Type B pancreatic cell (in vitro differentiated cells): Measurements from ENCODE around the gene BMX. TPM values are rescaled to one million over a fixed set of nuclear protein-coding genes. Genes with fewer than 3 reads are reported as not detected.

ENCODE experiments used
- DNase-seq: peaks from one replicate; pipeline ENCODE4 v3.0.0; 2021; ENCODE audit warnings: mixed read lengths; ENCODE audit not compliant: unreplicated experiment; ENCODE audit errors: extremely low spot score
- H3K27ac Mint-ChIP-seq: 2 replicates; pipeline ENCODE4 v1.8.0; 2021; ENCODE audit warnings: mild to moderate bottlenecking, mixed read lengths
- H3K27me3 Mint-ChIP-seq: 2 replicates; pipeline ENCODE4 v1.8.0; 2021; ENCODE audit warnings: mixed read lengths
- H3K36me3 Mint-ChIP-seq: 2 replicates; pipeline ENCODE4 v1.8.0; 2021; ENCODE audit warnings: mixed read lengths
- H3K4me1 Mint-ChIP-seq: one replicate; pipeline ENCODE4 v1.8.0; 2021; ENCODE audit warnings: mixed read lengths; ENCODE audit not compliant: unreplicated experiment
- H3K4me3 Mint-ChIP-seq: 2 replicates; pipeline ENCODE4 v1.8.0; 2021; ENCODE audit warnings: mild to moderate bottlenecking, mixed read lengths
- H3K9me3 Mint-ChIP-seq: 2 replicates; pipeline ENCODE4 v1.8.0; 2021; ENCODE audit warnings: mixed read lengths
- CTCF ChIP-seq: fragments of 200-600 bp; sonication (generic); conservative IDR thresholded peaks from 2 replicates; pipeline ENCODE4 v1.5.0; 2021; ENCODE audit warnings: antibody characterized with exemption, mild to moderate bottlenecking
- total RNA-seq: library from RNA; stranded (reverse); gene quantifications from 2 replicates; pipeline ENCODE4 v1.2.1, GENCODE V29; 2021; ENCODE audit warnings: low replicate concordance

Gene BMX
- total RNA-seq, 1 donor from 2014 or later = not detected

- Mint-ChIP-seq H3K4me1 (peaks cover 15% of the 10 kb centered on the region), H3K9me3 (no peaks in the 10 kb centered on the region), H3K27ac (no peak overlapping the region), H3K4me3 (no peak overlapping the region), H3K36me3 (no peaks in the 10 kb centered on the region), H3K27me3 (peaks cover 7% of the 10 kb centered on the region)
- no peak for TF ChIP-seq CTCF
- no peak for DNase-seq
Observed at GRCh38 chrX:15529165-15529564, 28.6 kb downstream of the BMX start.

- peaks cover 9% of the 10 kb centered on the region for H3K4me1 Mint-ChIP-seq
- H3K9me3 Mint-ChIP-seq = no peaks in the 10 kb centered on the region
- H3K27me3 Mint-ChIP-seq = peaks cover 7% of the 10 kb centered on the region
- DNase-seq = no peak
- no peak for TF ChIP-seq CTCF
- no peaks in the 10 kb centered on the region for H3K36me3 Mint-ChIP-seq
- no peak overlapping the region for H3K27ac Mint-ChIP-seq
- no peak overlapping the region for H3K4me3 Mint-ChIP-seq
Observed at GRCh38 chrX:15530318-15530717, 29.7 kb downstream of the BMX start.

DNA sequence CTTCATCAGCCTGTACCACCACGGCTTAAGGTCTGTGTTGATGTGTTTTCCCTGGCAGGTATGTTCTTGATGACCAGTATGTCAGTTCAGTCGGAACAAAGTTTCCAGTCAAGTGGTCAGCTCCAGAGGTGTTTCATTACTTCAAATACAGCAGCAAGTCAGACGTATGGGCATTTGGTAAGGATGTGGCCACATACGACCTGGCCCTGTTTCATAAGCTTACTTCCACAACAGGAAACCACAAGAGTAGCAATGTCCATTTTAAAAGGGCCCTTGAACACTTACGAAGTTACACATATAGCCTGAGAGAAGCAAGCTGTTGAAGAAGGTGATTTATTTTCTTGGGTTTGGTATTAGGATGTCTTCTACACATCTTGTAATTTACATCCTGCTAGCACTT, 46.1 kb downstream of the BMX start:
- no peaks in the 10 kb centered on the region for H3K4me1 Mint-ChIP-seq
- H3K36me3 Mint-ChIP-seq = no peaks in the 10 kb centered on the region
- no peak overlapping the region for H3K27ac Mint-ChIP-seq
- H3K9me3 Mint-ChIP-seq = no peaks in the 10 kb centered on the region
- no peak for TF ChIP-seq CTCF
- no peak overlapping the region for H3K4me3 Mint-ChIP-seq
- no peak for DNase-seq
- H3K27me3 Mint-ChIP-seq = peaks cover 4% of the 10 kb centered on the region

GRCh38 chrX:15547356-15547755, 46.7 kb downstream of the BMX start:
- H3K27me3 Mint-ChIP-seq = peaks cover 4% of the 10 kb centered on the region
- no peaks in the 10 kb centered on the region for H3K9me3 Mint-ChIP-seq
- no peaks in the 10 kb centered on the region for H3K36me3 Mint-ChIP-seq
- H3K27ac Mint-ChIP-seq = no peak overlapping the region
- no peak for DNase-seq
- no peaks in the 10 kb centered on the region for H3K4me1 Mint-ChIP-seq
- no peak overlapping the region for H3K4me3 Mint-ChIP-seq
- no peak for TF ChIP-seq CTCF

DNA sequence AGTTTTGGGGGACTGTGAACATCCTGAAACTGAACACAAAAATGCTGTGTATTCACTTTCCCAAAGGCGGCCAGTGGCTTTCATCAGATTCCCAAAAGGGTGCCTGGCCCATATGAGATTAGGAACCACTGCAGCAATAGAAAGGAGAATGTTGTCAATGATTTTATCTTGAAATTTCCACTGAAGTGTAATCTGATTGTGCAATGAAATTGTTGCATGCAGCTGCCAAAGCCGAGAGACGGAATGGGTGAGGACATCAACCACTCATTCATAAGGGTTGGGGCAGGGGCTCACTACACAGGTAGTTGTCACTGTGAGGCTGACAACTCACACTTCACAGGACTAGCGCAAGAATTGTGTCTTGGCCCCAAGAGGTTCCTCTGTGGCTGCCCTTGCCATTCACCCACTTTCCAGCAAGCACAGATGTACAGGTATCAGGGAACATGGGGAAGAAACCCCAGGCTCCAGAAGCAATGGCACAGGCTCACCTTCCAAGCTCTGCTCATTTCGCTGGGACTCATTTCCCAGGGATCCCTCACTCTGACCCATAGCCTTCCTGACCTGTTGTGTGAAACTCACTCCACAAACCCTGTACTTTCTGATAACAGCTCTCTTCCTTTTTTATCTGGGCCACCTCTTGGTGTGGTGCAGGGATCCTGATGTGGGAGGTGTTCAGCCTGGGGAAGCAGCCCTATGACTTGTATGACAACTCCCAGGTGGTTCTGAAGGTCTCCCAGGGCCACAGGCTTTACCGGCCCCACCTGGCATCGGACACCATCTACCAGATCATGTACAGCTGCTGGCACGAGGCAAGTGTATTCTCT, 48.8 kb downstream of the BMX start:
- Mint-ChIP-seq H3K36me3 (no peaks in the 10 kb centered on the region), H3K9me3 (no peaks in the 10 kb centered on the region), H3K27me3 (peaks cover 4% of the 10 kb centered on the region), H3K27ac (no peak overlapping the region), H3K4me3 (no peak overlapping the region), H3K4me1 (no peaks in the 10 kb centered on the region)
- DNase-seq = no peak
- TF ChIP-seq CTCF = no peak
